GM12892 (cell line): ENCODE data around the gene CYBA.

ENCODE experiments used
- POLR2A ChIP-seq: IDR thresholded peaks from 2 replicates; pipeline ENCODE4 v1.6.1; 2011; ENCODE audit warnings: low read depth, low read length, control low read depth
- POLR2AphosphoS5 ChIP-seq: IDR thresholded peaks from 2 replicates; pipeline ENCODE4 v1.6.1; 2011; ENCODE audit warnings: low read depth, low read length, control low read depth
- TAF1 ChIP-seq: IDR thresholded peaks from 2 replicates; pipeline ENCODE4 v1.6.1; 2011; ENCODE audit warnings: low read depth, mild to moderate bottlenecking, control low read depth, low read length, borderline replicate concordance

DNA sequence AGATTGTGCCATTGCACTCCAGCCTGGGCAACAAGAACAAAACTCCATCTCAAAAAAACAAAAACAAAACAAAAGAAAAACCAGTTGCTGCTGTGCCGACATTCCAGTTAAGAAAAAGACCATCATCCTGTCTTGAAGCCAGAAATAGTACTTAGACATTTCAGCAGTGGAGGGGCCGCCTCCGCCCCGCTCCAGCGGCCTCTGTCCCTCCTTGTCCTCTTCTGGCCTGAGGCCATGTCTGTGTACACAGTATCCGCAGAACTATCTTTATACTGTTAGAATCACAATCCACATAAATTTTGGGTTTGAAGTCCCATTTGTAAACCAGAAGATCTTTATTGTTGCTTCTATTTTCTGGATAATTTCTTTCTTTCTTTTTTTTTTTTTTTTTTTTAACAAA, 55.8 kb downstream of the CYBA start:
- TF ChIP-seq POLR2A (no peak), POLR2AphosphoS5 (no peak), TAF1 (no peak)
